PC-3 (cell line): ENCODE results near the gene CS. TPM values are rescaled to one million over a fixed set of nuclear protein-coding genes. Genes with fewer than 3 reads are reported as not detected.
"Not testable (repeated sequence)": the region's sequence is repeated elsewhere in the genome, so short reads cannot be mapped to it uniquely, and the experiment has no call there.

Experiments
- ATAC-seq: fragments of 200-7000 bp; cut with Tn5 transposase; 2 replicates; pipeline ENCODE4 v1.9.1; 2020; ENCODE audit warnings: mild to moderate bottlenecking, moderate library complexity
- BruUV-seq: library from RNA; stranded (reverse); fragments of 400-500 nt; replicated peaks from 2 replicates; lab custom pipeline; 2021; lab: Mats Ljungman, UMichigan
- CTCF ChIA-PET: fragments of 300-600 bp; sonication (Branson Sonifier 250); formaldehyde crosslinking; loops from one replicate; lab custom pipeline; 2022; ENCODE audit warnings: antibody characterized with exemption; lab: Charles Lee
- POLR2A ChIA-PET: fragments of 300-600 bp; sonication (Branson Sonifier 250); formaldehyde crosslinking; loops from one replicate; lab custom pipeline; 2022; ENCODE audit warnings: antibody characterized with exemption; ENCODE audit not compliant: unreplicated experiment; lab: Charles Lee
- DNase-seq: peaks from one replicate; pipeline ENCODE4 v3.0.0-alpha.2; 2015
- H2AFZ ChIP-seq: fragments of 300-600 bp; sonication (generic); 2 replicates; pipeline ENCODE4 v1.6.0; 2016; ENCODE audit warnings: antibody characterized with exemption, low read length
- H3F3A ChIP-seq: fragments of 300-600 bp; sonication (generic); one replicate; pipeline ENCODE4 v1.6.0; 2017; ENCODE audit warnings: antibody characterized with exemption, low read length, control low read depth, mild to moderate bottlenecking; ENCODE audit not compliant: unreplicated experiment
- H3K27ac ChIP-seq: fragments of 300-600 bp; sonication (generic); 2 replicates; pipeline ENCODE4 v1.5.1; 2016; ENCODE audit warnings: mild to moderate bottlenecking, low read length
- H3K27me3 ChIP-seq: fragments of 300-600 bp; sonication (generic); 2 replicates; pipeline ENCODE4 v1.6.1; 2016; ENCODE audit warnings: low read length, mixed read lengths
- H3K36me3 ChIP-seq: fragments of 300-600 bp; sonication (generic); 2 replicates; pipeline ENCODE4 v1.6.1; 2016; ENCODE audit warnings: low read depth, mixed run types, low read length, mixed read lengths
- H3K4me1 ChIP-seq: fragments of 300-600 bp; sonication (generic); 2 replicates; pipeline ENCODE4 v1.5.1; 2016; ENCODE audit warnings: low read length; ENCODE audit not compliant: insufficient read depth
- H3K4me2 ChIP-seq: fragments of 300-600 bp; sonication (generic); 2 replicates; pipeline ENCODE4 v1.6.0; 2016; ENCODE audit warnings: low read length
- H3K4me3 ChIP-seq: fragments of 300-600 bp; sonication (generic); 2 replicates; pipeline ENCODE4 v1.5.1; 2016; ENCODE audit warnings: mild to moderate bottlenecking, low read length, mixed read lengths
- H3K79me2 ChIP-seq: fragments of 300-600 bp; sonication (generic); 2 replicates; pipeline ENCODE4 v1.6.1; 2017; ENCODE audit warnings: low read length, mixed read lengths
- H3K9ac ChIP-seq: fragments of 300-600 bp; sonication (generic); 2 replicates; pipeline ENCODE4 v1.6.0; 2016; ENCODE audit warnings: mild to moderate bottlenecking, low read length
- H3K9me2 ChIP-seq: fragments of 300-600 bp; sonication (generic); replicated peaks from 2 replicates; pipeline ENCODE4 v1.6.1; 2016; ENCODE audit warnings: mixed run types, low read length, mixed read lengths
- H3K9me3 ChIP-seq: fragments of 300-600 bp; sonication (generic); 2 replicates; pipeline ENCODE4 v1.6.1; 2016; ENCODE audit warnings: low read length, mixed read lengths
- H4K20me1 ChIP-seq: fragments of 300-600 bp; sonication (generic); 2 replicates; pipeline ENCODE4 v1.6.1; 2016; ENCODE audit warnings: low read length, mixed read lengths
- CTCF ChIP-seq: fragments of 300-600 bp; sonication (generic); conservative IDR thresholded peaks from 2 replicates; pipeline ENCODE4 v1.5.1; 2017; ENCODE audit warnings: antibody characterized with exemption, low read depth, mild to moderate bottlenecking, low read length
- EZH2 ChIP-seq: fragments of 300-600 bp; sonication (generic); IDR thresholded peaks from one replicate; pipeline ENCODE4 v1.6.1; 2017; ENCODE audit warnings: antibody characterized with exemption, mild to moderate bottlenecking, low read length; ENCODE audit not compliant: unreplicated experiment
- intact Hi-C: fragments of 100-400 bp; cut with micrococcal nuclease; formaldehyde crosslinking; loops from 2 replicates; pipeline ENCODE4 v1.9.0; 2023
- total RNA-seq: library from RNA; depleted of rRNA; stranded (reverse); fragments of >200 nt; gene quantifications from 2 replicates; pipeline ENCODE4 v1.2.3, GENCODE V29; 2014

CS gene
- total RNA-seq, 1 experiment from 2014 or later: 182 TPM

GRCh38 chr12:56266693-56267442 lies 33.3 kb downstream of the CS start, which contains the start of gene COQ10A:
Gene COQ10A (plus strand): TSS chr12:56266942. CDS start chr12:56267119, 177 bp downstream.
- no peaks in the 10 kb centered on the region for H3K79me2 ChIP-seq
- no peaks in the 10 kb centered on the region for H3K27me3 ChIP-seq
- peak within 1 kb of the TSS; percentile 74 for H3K9ac ChIP-seq
- peak within 1 kb of the TSS; percentile 60 for H3K27ac ChIP-seq
- BruUV-seq: TSS peak; percentile 38
- H3K4me1 ChIP-seq: peaks cover 3% of the 10 kb centered on the region
- no peaks in the 10 kb centered on the region for H3K9me2 ChIP-seq
- H3K4me2 ChIP-seq: peak within 1 kb of the TSS; percentile 96
- no peaks in the 10 kb centered on the region for H3F3A ChIP-seq
- TF ChIP-seq CTCF: peak; percentile 69
- TF ChIP-seq EZH2: no peak
- intact Hi-C loops: loop anchor here (5.0 kb wide), 1 partner anchor 45 kb away; the partner anchor contains the start of genes NABP2 and RNF41
- POLR2A ChIA-PET: no interaction called here
- H3K36me3 ChIP-seq: peaks cover 14% of the 10 kb centered on the region; the same call in 1 of the 2 replicates
- peak; percentile 92 for ATAC-seq
- H4K20me1 ChIP-seq: no peaks in the 10 kb centered on the region
- DNase-seq: peak; percentile 88
- H3K4me3 ChIP-seq: peak within 1 kb of the TSS; percentile 93
- no peaks in the 10 kb centered on the region for H3K9me3 ChIP-seq
- CTCF ChIA-PET: interaction anchor here (1.6 kb wide), 1 partner anchor 9 kb away, joined by 11 read pairs; the partner anchor contains the start of gene ANKRD52
- peak within 1 kb of the TSS; percentile 96 for H2AFZ ChIP-seq

DNA sequence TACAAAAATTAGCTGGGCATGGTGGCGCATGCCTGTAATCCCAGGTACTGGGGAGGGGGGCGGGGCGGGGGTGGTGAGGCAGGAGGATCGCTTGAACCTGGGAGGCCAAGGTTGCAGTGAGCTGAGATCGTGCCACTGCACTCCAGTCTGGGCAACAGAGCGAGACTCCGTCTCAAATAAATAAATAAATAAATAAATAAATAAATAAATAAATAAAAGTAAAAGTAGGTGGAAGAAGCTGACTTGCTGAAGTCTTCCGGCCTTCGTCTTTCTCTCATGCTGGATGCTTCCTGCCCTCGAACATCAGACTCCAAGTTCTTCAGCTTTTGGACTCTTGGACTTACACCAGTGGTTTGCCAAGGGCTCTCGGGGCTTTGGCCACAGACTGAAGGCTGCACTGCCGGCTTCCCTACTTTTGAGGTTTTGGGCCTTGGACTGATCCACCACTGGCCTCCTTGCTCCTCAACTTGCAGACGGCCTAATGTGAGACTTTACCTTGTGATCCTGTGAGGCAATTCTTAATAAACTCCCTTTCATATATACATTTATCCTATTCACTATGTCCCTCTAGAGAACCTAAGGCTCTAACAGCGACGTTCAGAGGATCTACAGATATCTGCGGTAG lies 34.0 kb downstream of the CS start:
- H3K9me3 ChIP-seq, H3K79me2 ChIP-seq, H4K20me1 ChIP-seq, H3K27ac ChIP-seq, H3K9me2 ChIP-seq, ATAC-seq, DNase-seq, H3K36me3 ChIP-seq, H3K4me1 ChIP-seq, H3F3A ChIP-seq, POLR2A ChIA-PET, BruUV-seq, H3K27me3 ChIP-seq: not testable (repeated sequence)
- H3K9ac ChIP-seq: peak overlapping the region; percentile 74
- peak overlapping the region; percentile 96 for H3K4me2 ChIP-seq
- CTCF ChIA-PET: interaction anchor here (1.6 kb wide), 1 partner anchor 8 kb away, joined by 11 read pairs; the partner anchor contains the start of gene ANKRD52
- intact Hi-C loops: loop anchor here (5.0 kb wide), 1 partner anchor 44 kb away; the partner anchor contains the start of genes NABP2 and RNF41
- H2AFZ ChIP-seq: peak overlapping the region; percentile 96
- peak overlapping the region; percentile 93 for H3K4me3 ChIP-seq

DNA sequence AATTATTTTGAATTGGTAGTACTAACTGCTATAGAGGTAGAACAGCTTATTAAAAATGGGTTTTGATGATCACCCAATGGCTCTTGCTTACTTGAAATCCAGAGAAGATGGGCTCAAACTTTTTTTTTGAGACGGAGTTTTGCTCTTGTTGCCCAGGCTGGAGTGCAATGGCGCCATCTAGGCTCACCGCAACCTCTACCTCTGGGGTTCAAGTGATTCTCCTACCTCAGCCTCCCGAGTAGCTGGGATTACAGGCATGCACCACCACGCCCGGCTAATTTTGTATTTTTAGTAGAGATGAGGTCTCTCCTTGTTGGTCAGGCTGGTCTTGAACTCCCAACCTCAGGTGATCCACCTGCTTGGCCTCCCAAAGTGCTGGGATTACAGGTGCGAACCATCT lies 37.2 kb downstream of the CS start:
- H3K9ac ChIP-seq, H2AFZ ChIP-seq, H3K79me2 ChIP-seq, H3K4me2 ChIP-seq, H3K27me3 ChIP-seq, ATAC-seq, H3K27ac ChIP-seq, H3F3A ChIP-seq, H3K36me3 ChIP-seq, H3K9me3 ChIP-seq, H4K20me1 ChIP-seq, intact Hi-C loops, DNase-seq, H3K4me3 ChIP-seq, H3K9me2 ChIP-seq, CTCF ChIA-PET, POLR2A ChIA-PET, BruUV-seq: not testable (repeated sequence)
- H3K4me1 ChIP-seq: peaks cover 18% of the 10 kb centered on the region
